Mesodermal cell (in vitro differentiated cells): ENCODE results near the gene TRRAP.

Source experiments
- H3K27ac ChIP-seq: 2 replicates; pipeline ENCODE4 v1.7.0; 2013; ENCODE audit warnings: mild to moderate bottlenecking, low read depth, low read length, moderate library complexity; ENCODE audit not compliant: severe bottlenecking
- H3K36me3 ChIP-seq: 2 replicates; pipeline ENCODE4 v1.7.1; 2013; ENCODE audit warnings: mild to moderate bottlenecking, low read length, moderate library complexity; ENCODE audit not compliant: control insufficient read depth, insufficient read depth
- H3K4me1 ChIP-seq: one replicate; pipeline ENCODE4 v1.7.1; 2013; ENCODE audit warnings: mild to moderate bottlenecking, low read length; ENCODE audit not compliant: insufficient read depth, control insufficient read depth, poor library complexity, severe bottlenecking
- H3K4me3 ChIP-seq: 2 replicates; pipeline ENCODE4 v1.7.0; 2013; ENCODE audit warnings: low read length, control low read depth, mild to moderate bottlenecking; ENCODE audit not compliant: insufficient read depth, poor library complexity, severe bottlenecking; ENCODE audit errors: extremely low read depth
- H3K9me3 ChIP-seq: 2 replicates; pipeline ENCODE4 v1.7.1; 2013; ENCODE audit warnings: mild to moderate bottlenecking, low read length, moderate library complexity; ENCODE audit not compliant: control insufficient read depth
- WGBS, 2 experiments: methylation state at CpG; one replicate each; pipeline ENCODE4 v1.1.5; 2013; ENCODE audit warnings: missing lambda C conversion rate in 2 of 2; ENCODE audit not compliant: insufficient coverage in 2 of 2; 5-methylcytosine and 5-hydroxymethylcytosine counted together

TRRAP gene

DNA sequence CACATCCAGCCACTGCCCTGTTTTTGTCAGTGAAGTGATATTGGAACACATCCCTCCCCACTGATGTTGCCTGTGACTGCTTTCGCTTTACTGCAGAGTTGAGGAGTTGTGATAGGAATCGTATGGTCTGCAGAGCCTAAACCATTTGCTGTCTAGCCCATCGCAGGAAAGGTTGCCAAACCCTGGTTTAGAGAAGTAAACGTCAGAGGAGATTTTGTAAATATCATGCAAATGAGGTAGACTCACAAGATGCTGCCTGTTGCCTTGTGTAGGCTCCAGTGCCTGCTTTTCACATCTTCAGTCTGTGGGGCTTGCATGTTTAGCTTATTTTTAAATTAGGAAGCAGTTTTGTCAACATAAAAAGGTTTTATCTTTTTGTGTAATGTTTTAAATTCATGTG is 107.1 kb downstream of the TRRAP start:
- Histone ChIP-seq H3K9me3 (no peaks in the 10 kb centered on the region), H3K4me1 (no peaks in the 10 kb centered on the region), H3K27ac (no peak overlapping the region), H3K36me3 (peaks cover 97% of the 10 kb centered on the region), H3K4me3 (no peak overlapping the region)
- 76 to 100% methylated on average over 3 of the region's 4 CpGs for WGBS, 2 experiments

- no peak overlapping the region for H3K27ac ChIP-seq
- H3K4me3 ChIP-seq = no peak overlapping the region
- H3K4me1 ChIP-seq = no peaks in the 10 kb centered on the region
- H3K9me3 ChIP-seq = no peaks in the 10 kb centered on the region
- H3K36me3 ChIP-seq = peaks cover 96% of the 10 kb centered on the region
Measured at GRCh38 chr7:98985945-98986344, 107.6 kb downstream of the TRRAP start.

GRCh38 chr7:98988641-98989040 is 110.3 kb downstream of the TRRAP start:
- Histone ChIP-seq H3K4me1 (no peaks in the 10 kb centered on the region), H3K36me3 (peaks cover 96% of the 10 kb centered on the region)
- WGBS, 2 experiments = 97% methylated on average over 14 to 15 of the region's 15 CpGs

DNA sequence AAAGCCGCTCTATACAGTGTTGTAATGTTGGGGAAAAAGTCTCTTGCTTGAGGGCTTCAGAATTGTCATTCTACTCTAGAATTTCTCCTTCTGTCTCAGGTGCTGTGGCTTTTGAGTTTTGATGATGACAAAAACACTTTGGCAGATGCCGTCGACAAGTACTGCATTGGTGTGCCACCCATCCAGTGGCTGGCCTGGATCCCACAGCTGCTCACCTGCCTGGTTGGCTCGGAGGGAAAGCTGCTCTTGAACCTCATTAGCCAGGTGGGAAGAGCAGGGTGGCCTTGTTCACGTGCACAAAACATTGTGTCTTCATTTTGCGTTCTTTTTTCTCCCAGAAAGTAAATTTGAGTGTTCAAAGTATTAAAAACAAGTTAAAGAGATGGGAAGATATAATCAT is 112.0 kb downstream of the TRRAP start:
- WGBS, 2 experiments = 94 to 100% methylated on average over 3 of the region's 6 CpGs
- no peaks in the 10 kb centered on the region for H3K4me1 ChIP-seq
- H3K27ac ChIP-seq = no peak overlapping the region
- H3K36me3 ChIP-seq = peaks cover 98% of the 10 kb centered on the region
- no peaks in the 10 kb centered on the region for H3K9me3 ChIP-seq
- H3K4me3 ChIP-seq = no peak overlapping the region

More at GRCh38 chr7:98988641-98989040, 110.3 kb downstream of the TRRAP start:
- Histone ChIP-seq H3K27ac (no peak overlapping the region), H3K9me3 (no peaks in the 10 kb centered on the region), H3K4me3 (no peak overlapping the region)

GRCh38 chr7:98991141-98991540 is 112.8 kb downstream of the TRRAP start:
- peaks cover 98% of the 10 kb centered on the region for H3K36me3 ChIP-seq

DNA sequence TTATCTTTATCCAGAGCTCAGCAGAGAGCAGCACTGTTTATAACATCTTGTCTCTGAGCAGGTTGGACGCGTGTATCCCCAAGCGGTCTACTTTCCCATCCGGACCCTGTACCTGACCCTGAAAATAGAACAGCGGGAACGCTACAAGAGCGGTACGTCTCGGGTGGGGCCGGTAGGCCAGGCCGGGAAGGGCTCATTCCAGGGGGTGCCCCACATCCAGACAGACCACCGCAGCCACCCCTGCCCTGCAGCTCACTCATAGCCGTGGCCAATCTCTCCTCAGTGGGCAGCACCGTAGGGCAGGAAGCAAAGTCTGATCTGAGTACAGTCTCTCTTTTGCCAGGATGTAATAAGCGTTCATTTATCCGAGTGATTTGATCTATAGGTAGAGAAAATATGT is 113.7 kb downstream of the TRRAP start:
- Histone ChIP-seq H3K4me3 (no peak overlapping the region), H3K9me3 (no peaks in the 10 kb centered on the region), H3K27ac (no peak overlapping the region), H3K36me3 (peaks cover 98% of the 10 kb centered on the region), H3K4me1 (no peaks in the 10 kb centered on the region)
- WGBS, 2 experiments = 97 to 99% methylated on average over 13 to 14 of the region's 16 CpGs

More at GRCh38 chr7:98991141-98991540, 112.8 kb downstream of the TRRAP start:
- Histone ChIP-seq H3K4me1 (no peaks in the 10 kb centered on the region), H3K4me3 (no peak overlapping the region), H3K27ac (no peak overlapping the region), H3K9me3 (no peaks in the 10 kb centered on the region)
- 91 to 97% methylated on average over 13 to 14 of the region's 14 CpGs for WGBS, 2 experiments

- H3K4me1 ChIP-seq = no peaks in the 10 kb centered on the region
- H3K9me3 ChIP-seq = no peaks in the 10 kb centered on the region
- H3K36me3 ChIP-seq = peaks cover 96% of the 10 kb centered on the region
- H3K27ac ChIP-seq = no peak overlapping the region
- WGBS, 2 experiments = 96 to 97% methylated on average over 28 to 29 of the region's 32 CpGs
- no peak overlapping the region for H3K4me3 ChIP-seq
Measured at GRCh38 chr7:98993024-98993897, 114.9 kb downstream of the TRRAP start.

- no peak overlapping the region for H3K27ac ChIP-seq
- H3K4me1 ChIP-seq = no peaks in the 10 kb centered on the region
- H3K4me3 ChIP-seq = no peak overlapping the region
- no peaks in the 10 kb centered on the region for H3K9me3 ChIP-seq
- 96 to 97% methylated on average over 31 to 32 of the region's 34 CpGs for WGBS, 2 experiments
- peaks cover 96% of the 10 kb centered on the region for H3K36me3 ChIP-seq
Measured at GRCh38 chr7:98994046-98994944, 116.0 kb downstream of the TRRAP start.

DNA sequence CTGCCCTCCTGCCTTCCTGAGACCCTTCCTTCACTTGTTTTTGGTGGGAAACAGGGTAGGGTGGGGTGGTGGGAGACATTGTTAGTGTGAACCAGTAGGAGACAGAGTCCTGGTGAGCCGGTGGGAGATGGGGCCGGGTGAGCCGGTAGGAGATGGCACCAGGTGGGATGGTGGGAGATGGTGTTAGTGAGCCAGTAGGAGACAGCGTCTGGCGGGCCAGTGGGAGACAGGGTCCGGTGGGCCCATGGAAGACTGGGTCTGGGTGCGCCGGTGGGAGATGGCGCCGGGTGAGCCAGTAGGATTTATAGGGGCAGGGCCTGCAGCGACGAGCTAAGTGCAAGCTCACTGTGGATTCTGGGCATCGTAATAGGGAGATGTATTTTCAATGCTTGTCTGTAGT is 116.8 kb downstream of the TRRAP start:
- no peak overlapping the region for H3K27ac ChIP-seq
- no peaks in the 10 kb centered on the region for H3K4me1 ChIP-seq
- WGBS, 2 experiments = 93 to 97% methylated on average over 11 to 13 of the region's 13 CpGs
- H3K9me3 ChIP-seq = no peaks in the 10 kb centered on the region
- H3K4me3 ChIP-seq = no peak overlapping the region
- H3K36me3 ChIP-seq = peaks cover 95% of the 10 kb centered on the region

DNA sequence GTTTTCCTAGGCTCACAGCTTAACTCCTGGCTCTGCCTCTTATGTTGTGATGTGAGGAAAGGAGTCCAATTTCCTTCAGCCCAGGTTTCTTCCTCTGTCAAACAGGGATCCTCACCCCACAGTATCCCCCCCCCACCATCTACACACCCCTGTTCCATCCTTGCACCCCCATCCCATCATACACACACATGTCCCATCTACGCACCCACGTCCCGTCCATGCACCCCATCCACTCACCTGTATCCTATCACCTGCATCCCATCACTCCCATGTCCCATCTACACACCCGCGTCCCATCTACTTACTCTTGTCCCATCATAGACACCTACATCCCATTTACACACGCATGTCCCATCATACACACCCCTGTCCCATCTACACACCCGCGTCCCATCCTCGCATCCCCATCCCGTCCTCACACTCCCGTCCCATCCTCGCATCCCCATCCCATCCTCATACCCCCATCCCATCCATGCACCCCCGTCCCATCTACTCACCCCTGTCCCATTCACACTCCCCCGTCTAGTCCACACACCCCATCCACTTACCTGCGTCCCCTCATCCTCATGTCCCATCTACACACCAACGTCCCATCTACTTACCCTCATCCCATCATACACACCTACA is 117.3 kb downstream of the TRRAP start:
- Histone ChIP-seq H3K4me1 (no peaks in the 10 kb centered on the region), H3K9me3 (no peaks in the 10 kb centered on the region), H3K27ac (no peak overlapping the region), H3K4me3 (no peak overlapping the region), H3K36me3 (peaks cover 96% of the 10 kb centered on the region)
- WGBS, 2 experiments = 93 to 96% methylated on average over 11 to 16 of the region's 16 CpGs
